ENCODE measurements around the gene OSBPL7. TPM values are rescaled to one million over a fixed set of nuclear protein-coding genes. Genes with fewer than 3 reads are reported as not detected.

The OSBPL7 gene
- total and polyA plus RNA-seq, 2 of the 8 experiments (the other 6 are each of a cell fraction or from before 2014, with no cell fraction given), result 7.2 to 8.9 TPM

- no peak overlapping the region for H3K4me2 ChIP-seq (ENCODE audit: insufficient read depth in 1 of 2, low read depth in 2 of 2, low read length in 2 of 2)
- no peak overlapping the region for H4K91ac ChIP-seq (replicated peaks; ENCODE audit: insufficient read length, low read length)
- no peaks in the 10 kb centered on the region for H3K79me2 ChIP-seq (ENCODE audit: control insufficient read depth in 1 of 2, insufficient read depth in 2 of 2, low read length in 2 of 2)
- H3K79me1 ChIP-seq (ENCODE audit: low read depth, low read length), result no peaks in the 10 kb centered on the region; the same call in 1 of the 2 replicates
- no peak overlapping the region for H3K23ac ChIP-seq (ENCODE audit: insufficient read length)
- no peak overlapping the region for H2AFZ ChIP-seq (ENCODE audit: low read length)
- no peak overlapping the region for H3K27ac ChIP-seq (ENCODE audit: low read depth, low read length)
- H2BK5ac ChIP-seq (ENCODE audit: low read depth, low read length), result no peak overlapping the region
- no peak overlapping the region for H3K56ac ChIP-seq (replicated peaks; ENCODE audit: insufficient read length, low read depth, low read length)
- H2BK12ac ChIP-seq (ENCODE audit: low read depth, low read length), result no peak overlapping the region
- H3K36me3 ChIP-seq (ENCODE audit: control insufficient read depth in 2 of 4, insufficient read depth in 4 of 4, low read length in 3 of 4), result peaks cover 0 to 2% (median 0%) of the 10 kb centered on the region in 4 experiments; a peak in 1 of 8 replicates
- no peak overlapping the region for H2BK20ac ChIP-seq (ENCODE audit: low read length)
- H3K9me3 ChIP-seq (ENCODE audit: insufficient read depth in 2 of 2, low read depth in 1 of 2, low read length in 1 of 2), result no peaks in the 10 kb centered on the region
- H3K14ac ChIP-seq (ENCODE audit: insufficient read length), result no peak overlapping the region
- H3K27me3 ChIP-seq (replicated peaks in 1 of 4; ENCODE audit: control insufficient read depth in 3 of 4, extremely low read depth in 1 of 4, insufficient read depth in 3 of 4, low read length in 3 of 4), result no peaks in the 10 kb centered on the region
- no peak for FAIRE-seq
- no peak overlapping the region for H3K4ac ChIP-seq (replicated peaks; ENCODE audit: insufficient read length, low read depth, low read length)
- 82% methylated on average over 17 of the region's 20 CpGs; no CpG with 5 or more reads in 1 of the 2 experiments for WGBS, 2 experiments (ENCODE audit: extremely low coverage in 1 of 2, insufficient coverage in 1 of 2, insufficient read length in 1 of 2, insufficient replicate concordance in 2 of 2, low coverage in 1 of 2, low lambda C conversion rate in 2 of 2, missing lambda C conversion rate in 1 of 2)
- peaks cover 2 to 4% of the 10 kb centered on the region in 2 experiments for H4K20me1 ChIP-seq (replicated peaks in 1 of 2; ENCODE audit: control insufficient read depth in 1 of 2, insufficient read depth in 2 of 2, low read length in 2 of 2)
- H3K9ac ChIP-seq (replicated peaks in 1 of 4; ENCODE audit: extremely low read depth in 1 of 4, low read depth in 3 of 4, low read length in 3 of 4), result no peak overlapping the region
- H2BK120ac ChIP-seq (replicated peaks; ENCODE audit: low read depth, low read length), result no peak overlapping the region
- H2BK15ac ChIP-seq (ENCODE audit: low read length), result no peak overlapping the region
- no peaks in the 10 kb centered on the region; a peak in 1 of 7 replicates for H3K4me1 ChIP-seq (replicated peaks in 1 of 4; ENCODE audit: control insufficient read depth in 3 of 4, insufficient read depth in 4 of 4, low read length in 3 of 4)
- no peaks in the 10 kb centered on the region for H3K23me2 ChIP-seq (ENCODE audit: low read depth, low read length)
- no peak overlapping the region for H3K4me3 ChIP-seq (ENCODE audit: extremely low read depth in 1 of 4, insufficient read depth in 2 of 4, low read depth in 3 of 4, low read length in 4 of 4)
- ChIA-PET CTCF (ENCODE audit: partially characterized antibody) (interaction anchor here (1.3 kb wide), 2 partner anchors 25 to 33 kb away, joined by 3 read pairs; partner anchors contain the start of gene SCRN2), POLR2A (ENCODE audit: partially characterized antibody) (interaction anchor here (1.4 kb wide), 1 partner anchor 14 kb away, joined by 4 read pairs; the partner anchor contains the start of gene OSBPL7)
- DNase-seq (ENCODE audit: low read depth in 1 of 2, low spot score in 2 of 2), result no peak
- no peak overlapping the region for H4K5ac ChIP-seq (ENCODE audit: insufficient read length, low read depth, low read length)
- no peak overlapping the region for H3K18ac ChIP-seq (ENCODE audit: extremely low read depth, low read length)
- no peak overlapping the region for H2AK5ac ChIP-seq (ENCODE audit: low read depth, low read length)
- H4K8ac ChIP-seq (ENCODE audit: extremely low read depth, insufficient read depth, low read length), result no peak overlapping the region; the same call in 1 of the 2 replicates
- TF ChIP-seq BRCA1 (IDR thresholded peaks at IDR 0.05; ENCODE audit: low read depth, low read length), result no peak
- no peak for TF ChIP-seq SUZ12 (IDR thresholded peaks at IDR 0.05; ENCODE audit: low read length)
These were observed 13.4 kb downstream of the OSBPL7 start for GRCh38 chr17:47808036-47808829.
